H9 (cell line): ENCODE measurements around the gene FAT2. TPM values are rescaled to one million over a fixed set of nuclear protein-coding genes. Genes with fewer than 3 reads are reported as not detected.

Source experiments
- DNase-seq: peaks from one replicate; pipeline ENCODE4 v3.0.0-alpha.2; 2017
- H2AFZ ChIP-seq: one replicate; pipeline ENCODE4 v1.6.1; 2013; ENCODE audit warnings: mild to moderate bottlenecking, low read length, control low read depth, moderate library complexity
- H2AK5ac ChIP-seq: 2 replicates; pipeline ENCODE4 v1.6.1; 2013; ENCODE audit warnings: low read length, control low read depth, mixed read lengths; ENCODE audit not compliant: insufficient read length
- H2BK120ac ChIP-seq: one replicate; pipeline ENCODE4 v1.6.1; 2013; ENCODE audit warnings: low read depth, mild to moderate bottlenecking, low read length, control low read depth, inconsistent platforms; ENCODE audit not compliant: poor library complexity, severe bottlenecking
- H2BK12ac ChIP-seq: 2 replicates; pipeline ENCODE4 v1.6.1; 2013; ENCODE audit warnings: low read length, control low read depth, mixed read lengths, low read depth; ENCODE audit not compliant: insufficient read length
- H2BK15ac ChIP-seq: 2 replicates; pipeline ENCODE4 v1.6.1; 2013; ENCODE audit warnings: low read depth, low read length, control low read depth
- H2BK20ac ChIP-seq: one replicate; pipeline ENCODE4 v1.6.1; 2013; ENCODE audit warnings: low read depth, mild to moderate bottlenecking, low read length, control low read depth, inconsistent platforms; ENCODE audit not compliant: poor library complexity, severe bottlenecking
- H2BK5ac ChIP-seq: 2 replicates; pipeline ENCODE4 v1.6.1; 2013; ENCODE audit warnings: low read length, control low read depth, mixed read lengths; ENCODE audit not compliant: insufficient read length
- H3K14ac ChIP-seq: 2 replicates; pipeline ENCODE4 v1.6.1; 2013; ENCODE audit warnings: low read length, control low read depth; ENCODE audit not compliant: insufficient read depth
- H3K18ac ChIP-seq: 2 replicates; pipeline ENCODE4 v1.6.1; 2013; ENCODE audit warnings: low read depth, mild to moderate bottlenecking, mixed read lengths, low read length, control low read depth; ENCODE audit not compliant: insufficient read length
- H3K23ac ChIP-seq: 2 replicates; pipeline ENCODE4 v1.6.1; 2013; ENCODE audit warnings: low read length, control low read depth, mixed read lengths, low read depth; ENCODE audit not compliant: insufficient read length
- H3K23me2 ChIP-seq: 2 replicates; pipeline ENCODE4 v1.6.1; 2013; ENCODE audit warnings: low read depth, mild to moderate bottlenecking, mixed read lengths, low read length, control low read depth; ENCODE audit not compliant: insufficient read length, poor library complexity, severe bottlenecking
- H3K27ac ChIP-seq: 2 replicates; pipeline ENCODE4 v1.5.1; 2013; ENCODE audit warnings: low read length, control low read depth, mixed read lengths, low read depth; ENCODE audit not compliant: insufficient read length
- H3K27me3 ChIP-seq: 2 replicates; pipeline ENCODE4 v1.6.1; 2013; ENCODE audit warnings: low read length, control low read depth, inconsistent platforms; ENCODE audit not compliant: insufficient read depth
- H3K4ac ChIP-seq: 2 replicates; pipeline ENCODE4 v1.6.1; 2013; ENCODE audit warnings: low read depth, mild to moderate bottlenecking, control low read depth, inconsistent platforms, low read length, moderate library complexity
- H3K4me1 ChIP-seq: 2 replicates; pipeline ENCODE4 v1.6.1; 2013; ENCODE audit warnings: low read length, control low read depth, inconsistent platforms; ENCODE audit not compliant: insufficient read depth
- H3K4me2 ChIP-seq: 2 replicates; pipeline ENCODE4 v1.6.1; 2013; ENCODE audit warnings: low read length, control low read depth, mixed read lengths; ENCODE audit not compliant: insufficient read length, insufficient read depth
- H3K56ac ChIP-seq: 2 replicates; pipeline ENCODE4 v1.6.1; 2013; ENCODE audit warnings: low read depth, mild to moderate bottlenecking, mixed read lengths, low read length, control low read depth; ENCODE audit not compliant: insufficient read length
- H3K79me1 ChIP-seq: 2 replicates; pipeline ENCODE4 v1.6.1; 2013; ENCODE audit warnings: low read depth, mild to moderate bottlenecking, moderate library complexity, low read length, control low read depth, inconsistent platforms; ENCODE audit not compliant: insufficient read depth, poor library complexity, severe bottlenecking
- H3K79me2 ChIP-seq: 2 replicates; pipeline ENCODE4 v1.6.1; 2013; ENCODE audit warnings: low read length, control low read depth, inconsistent platforms; ENCODE audit not compliant: insufficient read depth
- H3K9ac ChIP-seq: 2 replicates; pipeline ENCODE4 v1.6.1; 2013; ENCODE audit warnings: low read length, control low read depth, mixed read lengths; ENCODE audit not compliant: insufficient read length; ENCODE audit errors: extremely low read depth
- H3K9me3 ChIP-seq: one replicate; pipeline ENCODE4 v1.6.1; 2013; ENCODE audit warnings: low read depth, low read length, inconsistent platforms; ENCODE audit not compliant: control insufficient read depth
- H3T11ph ChIP-seq: one replicate; pipeline ENCODE4 v1.6.1; 2013; ENCODE audit warnings: mild to moderate bottlenecking, low read length, control low read depth, inconsistent platforms
- H4K20me1 ChIP-seq: one replicate; pipeline ENCODE4 v1.6.1; 2013; ENCODE audit not compliant: control insufficient read depth, insufficient read length, insufficient read depth
- H4K5ac ChIP-seq: 2 replicates; pipeline ENCODE4 v1.6.1; 2013; ENCODE audit warnings: low read depth, mild to moderate bottlenecking, mixed read lengths, low read length, control low read depth; ENCODE audit not compliant: insufficient read length
- H4K8ac ChIP-seq: replicated peaks from 2 replicates; pipeline ENCODE4 v1.6.1; 2013; ENCODE audit warnings: low read length, control low read depth, mixed read lengths, low read depth; ENCODE audit not compliant: insufficient read length
- H4K91ac ChIP-seq: 2 replicates; pipeline ENCODE4 v1.6.1; 2013; ENCODE audit warnings: low read depth, mild to moderate bottlenecking, moderate library complexity, mixed read lengths, low read length, control low read depth; ENCODE audit not compliant: insufficient read length
- H3K27ac Mint-ChIP-seq, 3 experiments: 2 replicates in 2 of 3; 3 replicates in 1 of 3; pipeline ENCODE4 v1.8.0; 2020 to 2021; ENCODE audit warnings: mixed read lengths in 3 of 3, mild to moderate bottlenecking in 1 of 3, moderate library complexity in 1 of 3
- H3K27me3 Mint-ChIP-seq: 2 replicates; pipeline ENCODE4 v1.8.0; 2021; ENCODE audit warnings: low read depth, mild to moderate bottlenecking, moderate library complexity, mixed read lengths
- H3K36me3 Mint-ChIP-seq, 3 experiments: 2 replicates in 2 of 3; 3 replicates in 1 of 3; pipeline ENCODE4 v1.8.0; 2020 to 2021; ENCODE audit warnings: low read depth in 3 of 3, mixed read lengths in 3 of 3; ENCODE audit not compliant: insufficient read depth in 1 of 3
- H3K4me1 Mint-ChIP-seq, 2 experiments: 2 replicates each; pipeline ENCODE4 v1.8.0; 2020; ENCODE audit warnings: mixed read lengths in 2 of 2
- H3K4me3 Mint-ChIP-seq, 2 experiments: 2 replicates in 1 of 2; 3 replicates in 1 of 2; pipeline ENCODE4 v1.8.0; 2020 to 2021; ENCODE audit warnings: mild to moderate bottlenecking in 2 of 2, mixed read lengths in 2 of 2, moderate library complexity in 1 of 2
- H3K9me3 Mint-ChIP-seq, 2 experiments: 2 replicates in 1 of 2; 3 replicates in 1 of 2; pipeline ENCODE4 v1.8.0; 2020; ENCODE audit warnings: mild to moderate bottlenecking in 2 of 2, mixed read lengths in 2 of 2, moderate library complexity in 1 of 2
- CTCF ChIP-seq: fragments of 200-600 bp; sonication (generic); conservative IDR thresholded peaks from 3 replicates; pipeline ENCODE4 v1.8.0; 2021; ENCODE audit warnings: antibody characterized with exemption, mild to moderate bottlenecking
- WGBS: extraction: QIAGEN DNeasy Blood & Tissue Kit; methylation state at CpG from one replicate; pipeline ENCODE4 v1.1.7; 2013; ENCODE audit warnings: missing lambda C conversion rate, low lambda C conversion rate, mixed read lengths; ENCODE audit not compliant: insufficient read length; ENCODE audit errors: extremely low coverage; 5-methylcytosine and 5-hydroxymethylcytosine counted together
- total RNA-seq: library from RNA; stranded (reverse); gene quantifications from 2 replicates; pipeline ENCODE4 v1.2.1, GENCODE V29; 2021

Gene FAT2
- total RNA-seq, 1 experiment from 2014 or later, result 0.15 TPM

- no peak overlapping the region for H3K14ac ChIP-seq
- H2AFZ ChIP-seq, result no peak overlapping the region
- no peaks in the 10 kb centered on the region for H4K20me1 ChIP-seq
- no peak overlapping the region for H3K23ac ChIP-seq
- Mint-ChIP-seq H3K4me1 (peaks cover 14 to 17% of the 10 kb centered on the region in 2 experiments), H3K27ac (no peak overlapping the region), H3K4me3 (no peak overlapping the region), H3K36me3 (no peaks in the 10 kb centered on the region), H3K27me3 (peaks cover 34% of the 10 kb centered on the region), H3K9me3 (no peaks in the 10 kb centered on the region)
- H3K56ac ChIP-seq, result no peak overlapping the region
- H3K23me2 ChIP-seq, result no peaks in the 10 kb centered on the region
- no peak overlapping the region for H2BK5ac ChIP-seq
- no peaks in the 10 kb centered on the region for H3K9me3 ChIP-seq
- H3K27me3 ChIP-seq, result no peaks in the 10 kb centered on the region
- no peak overlapping the region for H3K4ac ChIP-seq
- H3K4me1 ChIP-seq, result no peaks in the 10 kb centered on the region
- H4K91ac ChIP-seq, result no peak overlapping the region
- H2BK120ac ChIP-seq, result no peak overlapping the region
- H2BK20ac ChIP-seq, result no peak overlapping the region
- no peaks in the 10 kb centered on the region for H3K79me1 ChIP-seq
- H2AK5ac ChIP-seq, result no peak overlapping the region
- no CpG with 5 or more reads among the region's 1 CpG for WGBS
- no peak for DNase-seq
- TF ChIP-seq CTCF, result no peak
- H3K9ac ChIP-seq, result no peak overlapping the region
- H3K79me2 ChIP-seq, result no peaks in the 10 kb centered on the region
- H3K27ac ChIP-seq, result no peak overlapping the region
- no peak overlapping the region for H2BK12ac ChIP-seq
- no peak overlapping the region for H3K4me2 ChIP-seq
- H2BK15ac ChIP-seq, result no peak overlapping the region
- H4K8ac ChIP-seq, result no peak overlapping the region
- H3T11ph ChIP-seq, result no peak overlapping the region
- no peak overlapping the region for H4K5ac ChIP-seq
- no peak overlapping the region for H3K18ac ChIP-seq
Measured at GRCh38 chr5:151633892-151634291, 42.8 kb upstream of the FAT2 start.
